ENCODE measurements around the gene XPO1. TPM values are rescaled to one million over a fixed set of nuclear protein-coding genes. Genes with fewer than 3 reads are reported as not detected.
"Not testable (repeated sequence)": the region's sequence is repeated elsewhere in the genome, so short reads cannot be mapped to it uniquely, and the experiment has no call there.

XPO1 gene, protein sequence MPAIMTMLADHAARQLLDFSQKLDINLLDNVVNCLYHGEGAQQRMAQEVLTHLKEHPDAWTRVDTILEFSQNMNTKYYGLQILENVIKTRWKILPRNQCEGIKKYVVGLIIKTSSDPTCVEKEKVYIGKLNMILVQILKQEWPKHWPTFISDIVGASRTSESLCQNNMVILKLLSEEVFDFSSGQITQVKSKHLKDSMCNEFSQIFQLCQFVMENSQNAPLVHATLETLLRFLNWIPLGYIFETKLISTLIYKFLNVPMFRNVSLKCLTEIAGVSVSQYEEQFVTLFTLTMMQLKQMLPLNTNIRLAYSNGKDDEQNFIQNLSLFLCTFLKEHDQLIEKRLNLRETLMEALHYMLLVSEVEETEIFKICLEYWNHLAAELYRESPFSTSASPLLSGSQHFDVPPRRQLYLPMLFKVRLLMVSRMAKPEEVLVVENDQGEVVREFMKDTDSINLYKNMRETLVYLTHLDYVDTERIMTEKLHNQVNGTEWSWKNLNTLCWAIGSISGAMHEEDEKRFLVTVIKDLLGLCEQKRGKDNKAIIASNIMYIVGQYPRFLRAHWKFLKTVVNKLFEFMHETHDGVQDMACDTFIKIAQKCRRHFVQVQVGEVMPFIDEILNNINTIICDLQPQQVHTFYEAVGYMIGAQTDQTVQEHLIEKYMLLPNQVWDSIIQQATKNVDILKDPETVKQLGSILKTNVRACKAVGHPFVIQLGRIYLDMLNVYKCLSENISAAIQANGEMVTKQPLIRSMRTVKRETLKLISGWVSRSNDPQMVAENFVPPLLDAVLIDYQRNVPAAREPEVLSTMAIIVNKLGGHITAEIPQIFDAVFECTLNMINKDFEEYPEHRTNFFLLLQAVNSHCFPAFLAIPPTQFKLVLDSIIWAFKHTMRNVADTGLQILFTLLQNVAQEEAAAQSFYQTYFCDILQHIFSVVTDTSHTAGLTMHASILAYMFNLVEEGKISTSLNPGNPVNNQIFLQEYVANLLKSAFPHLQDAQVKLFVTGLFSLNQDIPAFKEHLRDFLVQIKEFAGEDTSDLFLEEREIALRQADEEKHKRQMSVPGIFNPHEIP (N-terminal part only)
- 168 and 189 TPM in 2 replicates for total RNA-seq (2012; rRNA removed)

DNA sequence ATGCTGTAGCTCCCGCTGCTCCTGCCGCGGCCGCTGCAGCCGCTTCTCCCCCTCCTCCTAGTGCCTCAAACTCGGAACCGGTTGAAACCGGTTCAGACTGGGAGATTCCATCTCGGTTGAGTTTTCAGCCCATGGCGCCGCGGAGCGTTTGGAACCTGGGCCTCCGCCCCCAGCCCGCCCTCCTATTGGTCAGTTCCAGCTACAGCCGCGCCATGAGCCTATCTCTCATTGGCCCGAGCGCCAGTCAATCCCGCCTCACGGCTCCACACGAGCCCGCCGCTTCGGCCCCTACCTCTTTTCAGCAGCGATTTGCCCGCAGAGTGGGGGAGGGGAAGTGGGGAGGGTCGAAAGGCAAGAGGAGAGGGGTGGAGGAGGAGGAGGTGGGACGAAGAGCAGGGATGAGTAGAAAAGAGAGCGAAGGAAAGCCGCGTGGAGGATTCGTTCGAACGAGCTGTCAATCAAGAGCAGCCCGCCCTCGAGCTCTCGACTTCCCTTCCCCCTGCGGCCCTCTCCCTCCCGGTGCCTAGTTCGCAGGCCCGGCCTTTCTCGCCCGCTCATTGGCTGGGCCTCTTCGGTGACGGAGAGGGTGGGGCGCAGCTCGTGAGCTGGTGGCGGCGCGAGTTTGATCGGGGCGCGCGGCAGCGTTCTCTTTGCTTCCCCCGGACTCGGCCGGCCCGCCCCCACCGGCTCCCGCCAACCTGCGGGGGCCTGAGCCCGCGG is at the start of gene XPO1:
TSS of gene XPO1 (minus strand) at position 157 of the 720 bp plus-strand sequence. CDS start 4,459 bp downstream, outside the sequence.
- Histone ChIP-seq H3K27me3 (ENCODE audit: control insufficient read depth, insufficient read depth, low read length) (no peaks in the 10 kb centered on the region), H3K9me3 (replicated peaks; ENCODE audit: low read length) (no peaks in the 10 kb centered on the region), H3K36me3 (ENCODE audit: insufficient read depth, low read length) (no peaks in the 10 kb centered on the region), H3K4me2 (ENCODE audit: low read length) (peak within 1 kb of the TSS; percentile 94), H3K9ac (ENCODE audit: low read depth, low read length) (peak within 1 kb of the TSS; percentile 92), H3K4me3 (ENCODE audit: low read length) (peak within 1 kb of the TSS; percentile 78), H3K4me1 (ENCODE audit: control insufficient read depth, insufficient read depth, low read length) (peaks cover 22% of the 10 kb centered on the region)

DNA sequence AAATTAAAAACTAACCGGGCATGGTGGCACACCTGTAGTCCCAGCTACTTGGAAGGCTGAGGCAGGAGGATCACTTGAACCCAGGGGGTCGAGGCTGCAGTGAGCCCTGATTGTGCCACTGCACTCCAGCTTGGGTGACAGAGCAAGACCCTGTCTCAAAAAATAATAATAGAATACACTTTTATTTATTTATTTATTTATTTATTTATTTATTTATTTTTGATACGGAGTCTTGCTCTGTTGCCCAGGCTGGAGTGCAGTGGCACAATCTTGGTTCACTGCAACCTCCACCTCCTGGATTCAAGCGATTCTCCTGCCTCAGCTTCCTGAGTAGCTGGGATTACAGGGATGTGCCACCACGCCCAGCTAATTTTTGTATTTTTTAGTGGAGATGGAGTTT is 48.8 kb upstream of the XPO1 start:
- not testable (repeated sequence) for H3K4me2 ChIP-seq (ENCODE audit: low read length); H3K4me1 ChIP-seq (ENCODE audit: control insufficient read depth, insufficient read depth, low read length); H3K9ac ChIP-seq (ENCODE audit: low read depth, low read length); H3K36me3 ChIP-seq (ENCODE audit: insufficient read depth, low read length); H3K4me3 ChIP-seq (ENCODE audit: low read length); H3K9me3 ChIP-seq (replicated peaks; ENCODE audit: low read length); H3K27me3 ChIP-seq (ENCODE audit: control insufficient read depth, insufficient read depth, low read length)

DNA sequence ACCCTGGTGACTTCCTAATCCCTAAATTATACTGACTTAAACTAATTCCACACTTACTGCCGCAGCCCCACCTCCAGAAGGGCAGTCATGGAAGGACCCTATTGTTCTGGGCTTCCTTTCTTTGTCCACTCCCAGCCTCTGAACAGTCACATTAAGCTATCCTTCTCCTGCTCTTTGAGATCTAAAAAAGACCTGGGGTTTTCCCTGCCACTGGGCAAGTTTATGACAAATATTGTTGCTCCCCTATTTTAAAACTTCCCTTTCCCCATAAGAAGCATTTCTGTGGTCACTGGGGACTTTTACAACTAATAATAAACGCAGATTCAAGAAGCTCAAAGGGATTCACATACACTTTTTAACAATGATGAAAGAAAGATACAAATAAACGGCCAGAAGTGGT is 47.2 kb upstream of the XPO1 start:
- Histone ChIP-seq H3K9me3 (replicated peaks; ENCODE audit: low read length) (no peaks in the 10 kb centered on the region), H3K36me3 (ENCODE audit: insufficient read depth, low read length) (no peaks in the 10 kb centered on the region), H3K9ac (ENCODE audit: low read depth, low read length) (no peak overlapping the region), H3K27me3 (ENCODE audit: control insufficient read depth, insufficient read depth, low read length) (no peaks in the 10 kb centered on the region), H3K4me3 (ENCODE audit: low read length) (no peak overlapping the region), H3K4me1 (ENCODE audit: control insufficient read depth, insufficient read depth, low read length) (no peaks in the 10 kb centered on the region), H3K4me2 (ENCODE audit: low read length) (no peak overlapping the region)

DNA sequence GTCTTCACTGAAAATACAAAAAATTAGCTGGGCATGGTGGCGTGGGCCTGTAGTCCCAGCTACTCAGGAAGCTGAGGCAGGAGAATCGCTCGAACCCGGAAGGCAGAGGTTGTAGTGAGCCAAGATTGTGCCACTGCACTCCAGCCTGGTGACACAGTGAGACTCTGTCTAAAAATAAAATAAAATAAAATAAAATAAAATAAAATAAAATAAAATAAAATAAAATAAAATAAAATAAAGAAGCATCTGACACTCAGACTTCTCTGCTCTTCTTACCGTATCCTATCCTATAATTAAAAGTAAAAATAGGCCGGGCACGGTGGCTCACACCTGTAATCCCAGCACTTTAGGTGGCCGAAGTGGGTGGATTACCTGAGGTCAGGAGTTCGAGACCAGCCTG is 46.2 kb upstream of the XPO1 start:
- not testable (repeated sequence) for H3K9me3 ChIP-seq (replicated peaks; ENCODE audit: low read length); H3K9ac ChIP-seq (ENCODE audit: low read depth, low read length); H3K4me2 ChIP-seq (ENCODE audit: low read length); H3K27me3 ChIP-seq (ENCODE audit: control insufficient read depth, insufficient read depth, low read length); H3K4me3 ChIP-seq (ENCODE audit: low read length); H3K4me1 ChIP-seq (ENCODE audit: control insufficient read depth, insufficient read depth, low read length); H3K36me3 ChIP-seq (ENCODE audit: insufficient read depth, low read length)

DNA sequence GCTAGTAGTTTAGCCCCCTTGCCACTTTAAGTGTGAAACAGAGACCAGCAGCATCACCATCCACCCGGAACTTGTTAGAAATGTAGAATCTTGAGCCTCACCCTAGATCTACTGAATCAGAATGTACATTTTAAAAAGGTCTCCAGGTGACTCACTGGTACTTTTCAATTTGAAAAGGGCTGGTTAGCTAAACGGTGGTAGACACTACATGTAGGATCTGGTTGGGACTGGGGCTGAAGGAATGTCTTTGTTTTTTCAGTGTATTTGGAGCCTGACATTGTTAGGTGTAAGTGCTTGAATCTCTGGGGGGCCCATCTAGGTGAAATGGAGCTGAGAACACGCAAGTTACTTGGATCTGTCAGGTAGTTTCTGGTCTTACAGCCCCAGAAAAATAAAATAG is 44.0 kb upstream of the XPO1 start:
- H3K9me3 ChIP-seq (replicated peaks; ENCODE audit: low read length): no peaks in the 10 kb centered on the region
- H3K36me3 ChIP-seq (ENCODE audit: insufficient read depth, low read length): no peaks in the 10 kb centered on the region
- no peak overlapping the region for H3K4me3 ChIP-seq (ENCODE audit: low read length)
- no peaks in the 10 kb centered on the region for H3K4me1 ChIP-seq (ENCODE audit: control insufficient read depth, insufficient read depth, low read length)
- H3K4me2 ChIP-seq (ENCODE audit: low read length): no peak overlapping the region
- H3K9ac ChIP-seq (ENCODE audit: low read depth, low read length): no peak overlapping the region
- H3K27me3 ChIP-seq (ENCODE audit: control insufficient read depth, insufficient read depth, low read length): no peaks in the 10 kb centered on the region

DNA sequence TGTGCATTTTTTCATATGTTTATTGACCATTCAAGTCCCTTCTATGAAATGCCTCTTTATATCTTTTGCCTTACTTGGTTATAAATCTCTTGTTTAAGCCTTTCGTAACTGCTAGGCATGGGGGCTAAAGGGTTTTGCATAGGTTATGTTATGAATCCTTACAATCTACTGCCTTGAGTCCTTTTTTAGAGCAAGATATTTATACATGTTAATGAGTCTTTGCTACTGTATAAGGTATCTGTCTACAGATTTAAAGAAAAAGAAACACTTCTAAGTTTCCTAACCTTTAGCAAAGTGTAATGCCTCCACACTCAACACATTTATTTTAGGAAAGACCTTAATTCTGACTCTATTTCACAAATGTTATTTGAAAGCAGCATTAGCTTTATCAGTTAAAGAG is 43.6 kb upstream of the XPO1 start:
- no peaks in the 10 kb centered on the region for H3K4me1 ChIP-seq (ENCODE audit: control insufficient read depth, insufficient read depth, low read length)
- H3K9me3 ChIP-seq (replicated peaks; ENCODE audit: low read length): no peaks in the 10 kb centered on the region
- H3K4me2 ChIP-seq (ENCODE audit: low read length): no peak overlapping the region
- H3K27me3 ChIP-seq (ENCODE audit: control insufficient read depth, insufficient read depth, low read length): no peaks in the 10 kb centered on the region
- no peaks in the 10 kb centered on the region for H3K36me3 ChIP-seq (ENCODE audit: insufficient read depth, low read length)
- no peak overlapping the region for H3K4me3 ChIP-seq (ENCODE audit: low read length)
- H3K9ac ChIP-seq (ENCODE audit: low read depth, low read length): no peak overlapping the region

DNA sequence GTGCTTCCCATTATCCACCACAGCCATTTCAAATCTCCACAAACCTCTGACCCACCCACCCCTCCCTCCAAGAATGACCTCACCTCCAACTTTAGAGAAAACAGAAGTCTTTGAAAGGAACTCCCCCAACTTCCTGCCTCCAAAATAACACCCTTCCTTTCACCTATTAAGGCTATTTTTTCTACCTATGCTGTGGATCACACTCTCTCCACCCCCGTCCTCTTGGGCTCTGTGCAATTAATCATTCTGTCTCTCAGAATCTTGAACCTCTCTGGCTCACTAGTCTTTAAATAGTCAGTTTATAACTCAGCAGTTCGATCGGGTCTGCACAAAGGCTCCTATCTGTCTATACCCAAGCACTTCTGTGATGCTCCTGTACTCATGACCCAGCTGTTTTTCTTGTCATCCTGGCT is 37.3 kb upstream of the XPO1 start:
- H3K9ac ChIP-seq (ENCODE audit: low read depth, low read length): no peak overlapping the region
- no peak overlapping the region for H3K4me3 ChIP-seq (ENCODE audit: low read length)
- H3K4me2 ChIP-seq (ENCODE audit: low read length): no peak overlapping the region
- H3K36me3 ChIP-seq (ENCODE audit: insufficient read depth, low read length): no peaks in the 10 kb centered on the region
- no peaks in the 10 kb centered on the region for H3K9me3 ChIP-seq (replicated peaks; ENCODE audit: low read length)
- H3K27me3 ChIP-seq (ENCODE audit: control insufficient read depth, insufficient read depth, low read length): no peaks in the 10 kb centered on the region
- no peaks in the 10 kb centered on the region for H3K4me1 ChIP-seq (ENCODE audit: control insufficient read depth, insufficient read depth, low read length)

DNA sequence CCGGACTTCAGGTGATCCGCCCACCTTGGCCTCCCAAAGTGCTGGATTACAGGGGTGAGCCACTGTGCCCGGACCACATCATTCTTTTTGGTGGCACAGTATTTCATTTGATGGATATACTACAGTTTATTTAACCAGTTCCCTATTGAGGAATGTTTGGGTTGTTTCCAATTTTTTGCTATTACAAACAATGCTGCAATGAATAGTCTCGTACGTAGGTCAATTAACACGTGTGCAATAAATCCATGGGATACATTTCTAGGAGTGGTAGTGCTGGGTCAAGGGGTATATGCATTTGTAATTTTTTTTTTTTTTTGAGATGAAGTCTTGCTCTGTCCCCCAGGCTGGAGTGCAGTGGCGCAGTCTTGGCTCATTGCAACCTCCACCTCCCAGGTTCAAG is 28.4 kb upstream of the XPO1 start:
- Histone ChIP-seq H3K4me1 (ENCODE audit: control insufficient read depth, insufficient read depth, low read length) (peaks cover 7% of the 10 kb centered on the region), H3K27me3 (ENCODE audit: control insufficient read depth, insufficient read depth, low read length) (no peaks in the 10 kb centered on the region), H3K9me3 (replicated peaks; ENCODE audit: low read length) (no peaks in the 10 kb centered on the region), H3K4me2 (ENCODE audit: low read length) (no peak overlapping the region), H3K9ac (ENCODE audit: low read depth, low read length) (no peak overlapping the region), H3K36me3 (ENCODE audit: insufficient read depth, low read length) (no peaks in the 10 kb centered on the region), H3K4me3 (ENCODE audit: low read length) (no peak overlapping the region)

DNA sequence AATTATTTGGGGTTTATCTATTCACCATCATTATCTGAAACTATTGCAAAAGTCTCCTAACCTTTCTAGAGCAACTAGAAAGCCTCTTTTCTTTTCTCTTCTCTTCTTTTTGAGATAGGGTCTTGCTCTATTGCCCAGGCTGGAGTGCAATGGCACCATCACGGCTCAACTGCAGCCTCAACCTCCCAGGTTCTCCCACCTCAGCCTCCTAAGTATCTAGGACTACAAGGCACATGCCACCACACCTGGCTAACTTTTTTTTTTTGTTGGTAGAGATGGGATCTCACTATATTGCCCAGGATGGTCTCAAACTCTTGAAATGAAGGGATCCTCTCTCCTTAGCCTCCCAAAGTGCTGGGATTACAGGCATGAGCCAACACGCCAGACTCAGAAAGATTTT is 24.5 kb upstream of the XPO1 start:
- H3K4me1 ChIP-seq (ENCODE audit: control insufficient read depth, insufficient read depth, low read length): peaks cover 7% of the 10 kb centered on the region
- no peaks in the 10 kb centered on the region for H3K27me3 ChIP-seq (ENCODE audit: control insufficient read depth, insufficient read depth, low read length)
- H3K4me3 ChIP-seq (ENCODE audit: low read length): no peak overlapping the region
- H3K9ac ChIP-seq (ENCODE audit: low read depth, low read length): no peak overlapping the region
- H3K9me3 ChIP-seq (replicated peaks; ENCODE audit: low read length): no peaks in the 10 kb centered on the region
- H3K4me2 ChIP-seq (ENCODE audit: low read length): no peak overlapping the region
- no peaks in the 10 kb centered on the region for H3K36me3 ChIP-seq (ENCODE audit: insufficient read depth, low read length)

DNA sequence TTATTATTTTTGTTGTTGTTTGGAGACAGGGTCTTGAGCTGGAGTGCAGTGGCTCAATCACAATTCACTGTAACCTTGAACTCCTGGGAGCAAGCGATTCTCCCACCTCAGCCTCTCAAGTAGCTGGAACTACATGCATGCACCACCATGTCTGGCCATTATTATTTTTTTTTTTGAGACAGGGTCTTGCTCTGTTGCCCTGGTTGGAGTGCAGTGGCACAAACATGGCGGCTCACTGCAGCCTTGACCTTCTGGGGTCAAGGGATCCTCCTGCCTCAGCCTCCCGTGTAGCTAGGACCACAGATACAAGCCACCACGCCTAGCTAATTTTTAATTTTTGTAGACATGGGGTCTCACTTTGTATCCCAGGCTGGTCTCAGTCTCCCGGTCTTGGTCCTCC is 20.0 kb upstream of the XPO1 start:
- H3K27me3 ChIP-seq (ENCODE audit: control insufficient read depth, insufficient read depth, low read length): no peaks in the 10 kb centered on the region
- no peaks in the 10 kb centered on the region for H3K36me3 ChIP-seq (ENCODE audit: insufficient read depth, low read length)
- no peaks in the 10 kb centered on the region for H3K4me1 ChIP-seq (ENCODE audit: control insufficient read depth, insufficient read depth, low read length)
- H3K4me3 ChIP-seq (ENCODE audit: low read length): no peak overlapping the region
- H3K4me2 ChIP-seq (ENCODE audit: low read length): no peak overlapping the region
- H3K9ac ChIP-seq (ENCODE audit: low read depth, low read length): no peak overlapping the region
- no peaks in the 10 kb centered on the region for H3K9me3 ChIP-seq (replicated peaks; ENCODE audit: low read length)

DNA sequence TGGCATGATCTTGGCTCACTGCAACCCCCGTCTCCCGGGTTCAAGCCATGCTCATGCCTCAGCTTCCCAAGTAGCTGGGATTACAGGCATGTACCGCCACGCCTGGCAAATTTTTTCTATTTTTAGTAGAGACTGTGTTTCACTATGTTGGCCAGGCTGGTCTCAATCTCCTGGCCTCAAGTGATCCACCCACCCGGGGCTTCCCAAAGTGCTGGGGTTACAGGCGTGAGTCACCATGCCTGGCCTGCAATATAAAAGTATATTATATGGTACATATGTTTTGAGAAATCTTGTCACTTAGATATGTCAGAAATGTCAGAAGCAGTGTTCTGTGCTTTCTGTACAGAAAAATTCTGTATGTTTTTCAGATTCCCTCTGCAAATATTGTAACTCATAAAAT is 19.2 kb upstream of the XPO1 start:
- H3K4me3 ChIP-seq (ENCODE audit: low read length): no peak overlapping the region
- no peaks in the 10 kb centered on the region for H3K9me3 ChIP-seq (replicated peaks; ENCODE audit: low read length)
- H3K9ac ChIP-seq (ENCODE audit: low read depth, low read length): no peak overlapping the region
- H3K4me2 ChIP-seq (ENCODE audit: low read length): no peak overlapping the region
- H3K36me3 ChIP-seq (ENCODE audit: insufficient read depth, low read length): no peaks in the 10 kb centered on the region
- no peaks in the 10 kb centered on the region for H3K4me1 ChIP-seq (ENCODE audit: control insufficient read depth, insufficient read depth, low read length)
- no peaks in the 10 kb centered on the region for H3K27me3 ChIP-seq (ENCODE audit: control insufficient read depth, insufficient read depth, low read length)

All from skeletal muscle satellite cell (primary cell).